ENCODE results near the gene TMEM44. TPM values are rescaled to one million over a fixed set of nuclear protein-coding genes. Genes with fewer than 3 reads are reported as not detected.

TMEM44 gene, protein sequence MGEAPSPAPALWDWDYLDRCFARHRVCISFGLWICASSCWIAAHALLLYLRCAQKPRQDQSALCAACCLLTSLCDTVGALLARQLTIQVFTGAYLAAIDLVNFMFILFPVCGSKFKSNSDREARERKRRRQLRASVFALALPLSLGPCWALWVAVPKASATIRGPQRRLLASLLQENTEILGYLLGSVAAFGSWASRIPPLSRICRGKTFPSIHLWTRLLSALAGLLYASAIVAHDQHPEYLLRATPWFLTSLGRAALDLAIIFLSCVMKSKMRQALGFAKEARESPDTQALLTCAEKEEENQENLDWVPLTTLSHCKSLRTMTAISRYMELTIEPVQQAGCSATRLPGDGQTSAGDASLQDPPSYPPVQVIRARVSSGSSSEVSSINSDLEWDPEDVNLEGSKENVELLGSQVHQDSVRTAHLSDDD
- total RNA-seq = 31.8 TPM

DNA sequence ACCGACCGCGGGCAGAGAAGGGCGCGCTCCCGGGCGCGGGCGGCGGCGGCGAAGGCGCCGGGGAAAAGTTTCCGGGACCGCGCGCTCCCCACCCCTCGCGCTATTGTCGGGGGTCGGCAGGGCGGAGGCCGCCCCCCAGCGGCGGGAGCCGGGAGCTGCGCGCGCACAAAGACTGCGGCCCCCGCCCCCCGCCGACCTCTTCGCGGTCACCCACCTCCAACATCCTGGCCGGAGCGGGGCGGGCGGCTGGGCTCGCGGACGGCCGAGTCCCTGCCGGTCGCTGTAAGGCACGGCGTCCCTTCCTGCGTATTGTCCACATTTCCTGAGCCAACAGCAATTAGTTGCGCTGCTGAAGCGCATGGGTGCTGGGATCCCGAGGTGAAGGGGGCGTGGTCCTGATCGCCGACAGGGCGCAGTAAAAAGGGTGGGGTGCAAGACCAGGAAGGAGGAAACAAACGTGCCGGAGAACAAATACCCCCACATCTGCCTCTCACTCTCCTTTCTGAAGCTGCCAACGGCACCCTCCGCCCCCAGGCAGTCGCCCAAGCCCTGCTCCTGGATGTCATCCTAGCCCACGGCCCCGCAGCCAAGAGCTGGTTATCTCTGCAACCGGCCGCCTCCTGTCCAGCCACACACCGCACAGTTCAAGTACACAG, at the start of gene TMEM44:
TMEM44 (minus strand) TSS at position 71 of the 656 bp plus-strand sequence. CDS start 204 bp downstream, outside the sequence.
- peak; percentile 70 to 71 for DNase-seq (ENCODE audit: low spot score in 2 of 2)
- FAIRE-seq = no peak

DNA sequence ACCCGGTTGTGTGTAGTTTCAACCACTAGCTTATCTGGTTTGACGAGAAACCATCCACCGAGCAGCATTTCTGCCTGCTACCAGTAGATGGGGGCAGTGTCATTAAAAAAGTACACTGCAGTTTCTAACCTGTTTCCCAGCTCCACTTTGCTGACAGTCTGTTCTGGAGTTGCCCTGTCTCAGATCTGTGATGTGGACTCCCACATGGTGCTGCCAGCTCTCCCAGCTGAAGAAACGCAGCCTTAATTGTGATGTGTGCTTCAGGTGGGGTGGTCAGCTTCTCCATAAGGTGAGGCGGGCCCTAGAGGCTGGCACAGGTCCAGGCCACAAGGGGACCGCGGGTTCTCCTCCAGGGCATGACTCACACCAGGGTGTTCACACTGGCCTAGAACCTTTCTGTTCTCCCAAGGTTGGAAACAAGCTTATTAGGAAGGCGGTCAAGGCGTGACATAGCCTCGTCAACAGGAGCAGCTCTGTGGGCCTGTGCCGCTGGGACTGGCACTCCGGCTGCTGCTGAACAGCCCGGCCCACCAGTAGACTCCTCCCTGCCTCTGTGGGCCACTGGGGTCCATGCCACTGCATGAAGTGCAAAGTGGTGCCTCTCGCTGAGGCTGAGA, 49.6 kb upstream of the TMEM44 start:
- DNase-seq (ENCODE audit: low spot score in 2 of 2) = peak; percentile 74 to 78

DNA sequence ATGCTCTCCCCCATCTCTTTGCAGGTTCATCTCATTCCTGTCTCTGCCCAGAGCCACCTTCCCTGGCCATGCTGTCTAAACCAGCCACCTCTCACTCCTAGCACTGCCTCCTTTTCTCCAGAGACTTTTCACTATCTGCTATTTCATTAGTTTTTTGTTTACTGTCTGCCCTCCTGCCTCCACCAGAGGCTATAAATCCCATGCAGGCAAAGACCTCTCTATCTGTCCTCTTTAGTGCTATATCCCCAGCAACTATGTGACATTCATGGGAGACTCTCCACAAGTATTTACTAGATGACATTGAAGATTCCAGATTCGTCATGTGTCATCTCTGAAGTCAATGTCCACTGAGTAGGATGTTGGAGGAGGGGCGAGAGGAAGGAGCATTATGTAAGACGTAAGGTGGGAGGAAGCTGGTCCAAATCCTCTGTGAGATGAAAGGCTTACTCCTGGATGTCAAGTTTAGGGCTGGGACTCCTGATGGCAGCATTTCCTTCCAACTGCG, 49.0 kb upstream of the TMEM44 start:
- no peak for DNase-seq (ENCODE audit: low spot score in 2 of 2)
- FAIRE-seq = no peak

More for the DNA sequence above, 49.6 kb upstream of the TMEM44 start:
- no peak for FAIRE-seq

DNA sequence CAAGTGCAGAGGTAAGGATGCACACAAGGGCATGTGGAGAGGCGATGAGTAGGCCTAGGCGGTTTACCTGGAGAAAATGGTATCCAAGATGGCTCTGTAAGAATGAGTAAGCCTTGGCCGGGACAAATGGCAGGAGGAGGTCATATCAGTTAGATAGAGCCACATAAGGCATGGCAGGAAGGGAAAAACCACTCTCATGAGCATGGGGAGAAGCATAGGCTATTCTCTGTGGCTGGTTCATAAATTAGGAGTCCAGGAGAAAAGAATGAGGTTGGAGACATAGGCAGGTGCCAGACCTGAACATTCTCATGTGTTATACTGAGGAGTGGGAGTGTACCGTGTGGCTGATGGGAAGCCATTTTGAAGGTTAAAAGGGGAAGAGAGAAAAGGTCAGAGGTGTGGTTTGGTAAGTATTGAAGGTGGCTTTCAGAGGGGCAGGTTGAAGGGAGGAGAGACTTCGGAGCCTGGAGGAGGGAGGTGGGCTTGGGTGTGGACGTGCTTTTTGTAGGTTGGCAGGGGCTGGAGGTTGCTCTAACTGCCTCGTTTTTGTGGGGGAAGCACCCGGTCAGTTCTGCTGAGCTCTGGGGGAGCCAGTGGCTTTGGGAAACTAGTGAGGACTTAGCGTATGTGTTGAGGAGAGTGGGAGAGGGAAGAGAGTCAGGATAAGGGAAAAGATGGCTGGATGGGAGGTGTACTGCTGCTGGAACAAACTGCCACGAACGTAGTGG, 47.8 kb upstream of the TMEM44 start:
- DNase-seq (ENCODE audit: low spot score in 2 of 2) = no peak
- FAIRE-seq = no peak

DNA sequence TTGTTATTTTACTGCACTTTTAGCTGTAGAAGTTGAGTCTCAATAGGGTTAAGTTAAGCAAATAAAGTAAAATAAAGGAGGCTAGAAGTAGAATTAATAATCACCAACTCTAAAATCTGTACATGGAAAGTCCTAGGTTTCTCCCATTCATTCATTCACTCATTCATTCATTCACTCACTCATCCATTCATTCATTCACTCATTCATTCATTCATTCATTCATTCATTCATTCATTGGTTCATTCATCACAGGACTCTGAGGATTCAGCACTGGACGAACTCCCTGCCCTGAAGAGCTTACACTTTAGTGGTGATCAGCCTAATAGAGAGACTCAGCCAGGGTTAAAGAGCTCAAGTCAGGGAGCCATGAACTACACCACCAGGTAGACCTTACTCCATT, 43.3 kb upstream of the TMEM44 start:
- FAIRE-seq (no peak), DNase-seq (ENCODE audit: low spot score in 2 of 2) (no peak)

DNA sequence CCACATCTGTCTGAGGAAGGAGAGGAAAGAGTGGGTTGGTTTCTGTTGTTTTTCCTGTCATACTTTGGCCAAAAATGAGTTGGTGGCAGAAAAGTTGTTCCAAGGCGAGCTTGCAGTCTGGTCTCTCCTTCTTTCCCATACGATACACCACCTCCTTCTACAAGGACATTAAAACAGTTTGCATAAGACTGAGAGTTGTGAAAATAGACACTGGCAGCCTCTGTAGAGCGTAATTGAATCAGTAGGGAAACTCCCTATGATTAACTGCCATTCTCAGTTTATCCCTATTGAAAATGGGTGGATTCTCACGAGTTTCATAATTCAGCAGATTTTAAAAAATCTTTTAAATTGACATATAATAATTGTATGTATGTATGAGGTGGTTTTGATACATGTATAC, 42.5 kb upstream of the TMEM44 start:
- FAIRE-seq (no peak), DNase-seq (ENCODE audit: low spot score in 2 of 2) (no peak)

DNA sequence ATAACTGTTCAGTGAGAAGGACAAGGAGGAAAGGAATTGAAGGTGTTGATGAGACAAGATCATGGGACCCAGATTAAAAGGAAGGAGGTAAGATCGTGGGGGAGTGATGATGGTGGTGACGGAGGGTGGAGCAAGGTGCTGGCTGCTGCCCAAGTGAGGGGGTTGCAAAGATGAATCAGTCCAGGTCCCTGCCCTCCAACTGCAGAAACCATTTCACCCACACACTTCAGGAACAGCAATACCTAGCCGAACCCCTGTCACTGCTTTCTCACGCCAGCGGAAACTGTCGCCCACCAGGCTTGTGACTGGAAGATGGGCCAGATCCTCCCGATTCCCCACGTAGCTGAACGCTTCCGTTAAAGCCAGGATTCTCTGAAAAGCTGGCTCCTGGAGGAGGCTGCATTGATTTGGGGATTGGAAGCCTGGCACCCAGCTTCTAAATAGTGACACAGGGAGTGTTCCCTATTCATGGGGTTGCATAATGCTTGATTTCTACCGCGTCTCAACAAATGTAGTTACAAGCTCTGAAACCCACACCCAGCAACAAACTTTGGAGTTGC, 41.9 kb upstream of the TMEM44 start:
- DNase-seq (ENCODE audit: low spot score in 2 of 2) (no peak), FAIRE-seq (no peak)

DNA sequence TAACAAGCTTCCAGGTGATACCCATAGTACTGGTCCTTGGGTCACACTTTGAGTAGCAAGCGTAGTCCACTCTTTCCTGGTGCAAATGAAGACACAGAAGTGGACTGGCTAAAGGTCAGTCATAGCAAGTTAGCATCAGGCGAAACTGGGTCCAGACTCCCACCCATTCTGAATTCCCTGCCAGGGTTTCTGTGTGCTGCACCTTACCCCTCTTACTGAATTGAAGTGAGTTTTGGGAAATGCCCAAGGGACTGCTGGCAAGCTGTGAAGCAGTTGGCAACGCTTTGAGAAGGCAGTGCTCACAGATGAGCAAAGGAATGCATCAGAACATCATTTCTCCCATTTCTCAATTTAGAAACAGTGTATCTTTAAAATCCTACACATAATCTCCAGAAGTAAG, 40.5 kb upstream of the TMEM44 start:
- no peak for FAIRE-seq
- no peak for DNase-seq (ENCODE audit: low spot score in 2 of 2)

DNA sequence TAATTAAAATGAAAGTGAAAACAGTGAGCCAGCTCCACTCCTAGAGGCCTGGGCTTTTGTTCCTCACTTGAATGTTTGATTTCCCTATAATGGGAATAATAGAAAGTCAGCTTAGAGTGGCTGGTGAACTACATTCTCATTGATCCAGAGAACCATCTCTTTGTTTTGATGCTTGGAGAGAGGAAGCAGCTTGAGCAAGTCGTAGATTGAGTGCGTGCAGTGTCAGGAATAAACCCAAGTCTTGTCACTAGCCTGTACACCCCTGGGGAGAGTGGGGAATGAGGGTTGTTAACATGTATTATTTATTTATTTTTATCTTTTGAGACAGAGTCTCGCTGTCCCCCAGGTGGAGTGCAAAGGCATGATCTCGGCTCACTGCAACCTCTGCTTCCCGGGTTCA, 39.7 kb upstream of the TMEM44 start:
- FAIRE-seq (no peak), DNase-seq (ENCODE audit: low spot score in 2 of 2) (no peak)

DNA sequence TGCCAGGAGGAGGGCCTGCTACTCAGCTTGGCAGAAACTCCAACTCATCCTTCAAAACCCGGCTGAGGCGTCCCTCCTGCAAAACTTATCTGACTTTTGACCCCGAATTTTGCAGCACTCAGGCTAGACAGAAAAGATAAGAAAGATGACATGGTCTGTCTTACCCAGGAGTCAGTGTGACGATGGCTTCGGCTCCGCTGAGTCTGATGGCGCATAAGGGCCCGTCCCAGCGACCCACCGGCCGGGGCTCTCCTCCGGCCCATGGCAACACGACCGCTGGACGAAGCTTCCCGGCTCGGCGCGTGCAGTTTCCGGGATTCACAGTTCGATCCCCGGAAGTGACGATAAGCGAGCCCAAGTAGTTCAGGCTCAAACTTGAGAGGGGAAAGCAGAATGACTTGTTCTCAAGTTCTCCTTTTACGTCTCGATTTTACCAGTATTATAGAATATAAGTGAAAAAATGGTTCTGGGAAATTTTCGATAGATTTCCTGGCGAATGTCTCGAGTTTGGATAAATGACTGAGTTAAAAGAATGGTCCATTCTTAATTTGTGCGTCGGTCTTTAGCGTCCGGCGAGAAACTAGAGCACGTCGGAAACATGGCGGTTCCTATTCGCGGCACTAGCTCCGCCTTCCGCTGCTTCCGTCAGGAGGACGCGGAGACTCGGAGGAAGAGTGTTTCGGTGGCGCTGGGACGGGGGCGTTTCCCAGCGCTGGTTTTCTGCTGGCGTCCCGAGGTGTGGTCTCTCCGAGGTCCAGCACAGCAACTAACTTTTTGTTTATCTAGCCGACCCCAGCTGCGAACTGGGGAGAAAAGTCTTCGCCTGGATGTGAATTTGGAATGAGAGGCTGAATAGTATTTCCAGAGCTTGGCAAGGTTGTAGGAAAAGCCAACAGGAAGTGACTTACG, 38.9 kb upstream of the TMEM44 start, which contains the start of gene LSG1:
LSG1 (minus strand) TSS at position 292 of the 909 bp plus-strand sequence; CDS start at position 263, 29 bp downstream.
- DNase-seq (ENCODE audit: low spot score in 2 of 2) (peak; percentile 72 to 82), FAIRE-seq (no peak)

DNA sequence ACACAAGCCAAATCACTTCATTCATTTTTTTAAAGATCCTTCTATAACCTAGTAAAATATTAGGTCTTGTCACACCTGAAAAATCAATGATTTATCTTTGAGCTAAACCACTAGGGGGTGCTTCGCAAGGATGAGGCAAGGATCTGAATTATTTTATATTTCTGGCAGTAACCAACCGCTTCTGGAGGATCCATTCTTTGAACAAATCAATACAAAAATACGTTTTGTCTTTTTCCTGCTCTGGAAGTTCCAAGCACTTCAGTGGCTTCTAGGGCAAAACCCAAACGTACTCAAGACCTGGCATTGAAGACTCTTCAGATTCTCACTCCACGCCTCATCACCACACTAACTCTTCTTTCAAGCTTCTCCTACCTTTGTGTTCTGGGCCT, 38.3 kb upstream of the TMEM44 start:
- no peak for FAIRE-seq
- no peak for DNase-seq (ENCODE audit: low spot score in 2 of 2)

DNA sequence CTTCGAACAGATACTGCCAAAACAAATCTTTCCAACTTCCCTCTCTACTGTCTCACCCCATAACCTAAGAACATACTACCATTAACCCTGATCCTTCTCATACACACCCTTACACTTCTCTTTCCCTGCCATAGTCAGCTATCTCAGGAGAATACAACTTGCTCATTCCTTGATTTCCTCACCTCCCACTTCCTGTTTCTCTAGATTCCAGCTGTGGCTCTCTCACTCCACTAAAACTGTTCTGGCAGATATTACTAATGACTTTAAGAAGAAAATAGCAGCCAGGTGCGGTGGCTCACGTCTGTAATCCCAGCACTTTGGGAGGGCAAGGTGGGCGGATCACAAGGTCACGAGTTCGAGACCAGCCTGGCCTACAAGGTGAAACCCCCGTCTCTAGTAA, 34.1 kb upstream of the TMEM44 start:
- FAIRE-seq (no peak), DNase-seq (ENCODE audit: low spot score in 2 of 2) (no peak)

DNA sequence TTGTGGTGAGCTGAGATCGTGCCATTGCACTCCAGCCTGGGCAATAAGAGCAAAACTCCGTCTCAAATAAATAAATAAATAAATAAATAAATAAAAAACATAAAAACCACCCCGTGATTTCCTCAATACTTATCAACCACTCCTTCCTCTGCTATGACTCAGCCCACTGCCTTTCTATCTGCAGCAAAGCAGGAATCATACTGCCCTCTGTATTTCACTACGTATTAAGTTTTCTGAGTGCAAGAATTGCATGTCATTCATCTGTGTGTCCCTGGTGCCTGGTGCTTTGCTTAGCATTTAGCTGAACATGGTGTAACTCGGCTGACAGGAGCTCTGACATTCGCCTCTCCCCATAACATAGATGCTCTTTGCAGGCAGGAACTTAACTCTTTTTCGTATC, 31.6 kb upstream of the TMEM44 start:
- FAIRE-seq (no peak), DNase-seq (ENCODE audit: low spot score in 2 of 2) (no peak)

DNA sequence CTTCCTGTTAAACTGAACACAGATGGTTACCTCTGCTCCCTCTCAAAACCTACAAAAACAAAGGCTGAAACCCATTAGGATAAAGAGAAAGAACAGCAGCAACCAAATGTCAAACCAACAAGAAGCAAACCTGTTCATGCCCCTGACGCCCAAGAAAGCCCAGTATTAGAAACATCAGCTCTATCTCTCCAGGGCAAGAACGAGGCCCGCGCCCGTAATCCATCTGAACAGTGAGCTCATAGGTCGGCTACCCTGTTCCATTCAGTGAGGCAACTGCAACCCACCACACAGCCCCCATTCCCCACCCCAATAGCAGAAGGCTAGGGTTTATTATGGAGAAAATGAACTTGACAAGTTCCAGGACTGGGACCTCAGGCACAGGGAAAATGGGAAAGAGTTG, 28.7 kb upstream of the TMEM44 start:
- DNase-seq (ENCODE audit: low spot score in 2 of 2) = no peak

DNA sequence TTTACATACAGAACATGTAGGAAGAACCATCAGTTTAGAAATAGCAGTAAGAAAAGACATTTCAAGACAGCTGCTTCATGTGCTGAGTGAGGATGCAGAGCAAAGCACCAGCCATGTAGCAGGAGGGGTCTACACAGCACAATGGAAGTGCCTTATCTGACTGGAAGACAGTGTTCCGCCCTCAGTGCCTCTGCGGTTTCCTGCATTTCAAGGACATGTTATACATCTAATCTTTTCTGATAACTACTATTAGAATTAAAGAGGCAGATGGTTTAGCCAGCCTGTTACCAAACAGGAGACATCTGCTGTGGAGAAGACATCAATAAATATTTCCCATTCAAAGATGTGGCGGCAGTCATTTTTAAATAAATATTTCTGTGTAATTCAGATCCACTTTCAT, 28.2 kb upstream of the TMEM44 start:
- FAIRE-seq = no peak
- no peak for DNase-seq (ENCODE audit: low spot score in 2 of 2)

More for the DNA sequence above, 28.7 kb upstream of the TMEM44 start:
- FAIRE-seq = no peak

DNA sequence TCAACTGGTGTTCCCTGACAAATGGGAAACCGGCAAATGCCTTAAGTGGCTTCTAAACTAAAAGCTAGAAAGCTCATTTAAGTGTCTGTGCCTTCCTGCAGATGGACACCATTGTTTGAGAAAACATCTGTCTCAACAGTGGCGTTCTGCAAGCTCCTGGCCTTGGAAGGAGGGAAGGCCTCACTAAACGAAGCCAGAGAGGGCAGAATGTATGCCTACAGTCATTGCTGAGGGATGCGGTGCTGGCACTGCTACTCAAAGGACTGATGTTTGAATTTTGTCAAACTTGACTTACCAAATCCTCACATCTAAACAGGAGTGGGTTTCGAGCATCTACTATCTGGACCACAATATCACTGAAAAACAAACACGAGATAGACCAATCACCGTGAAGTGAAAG, 26.6 kb upstream of the TMEM44 start:
- no peak for FAIRE-seq
- DNase-seq (ENCODE audit: low spot score in 2 of 2) = no peak

DNA sequence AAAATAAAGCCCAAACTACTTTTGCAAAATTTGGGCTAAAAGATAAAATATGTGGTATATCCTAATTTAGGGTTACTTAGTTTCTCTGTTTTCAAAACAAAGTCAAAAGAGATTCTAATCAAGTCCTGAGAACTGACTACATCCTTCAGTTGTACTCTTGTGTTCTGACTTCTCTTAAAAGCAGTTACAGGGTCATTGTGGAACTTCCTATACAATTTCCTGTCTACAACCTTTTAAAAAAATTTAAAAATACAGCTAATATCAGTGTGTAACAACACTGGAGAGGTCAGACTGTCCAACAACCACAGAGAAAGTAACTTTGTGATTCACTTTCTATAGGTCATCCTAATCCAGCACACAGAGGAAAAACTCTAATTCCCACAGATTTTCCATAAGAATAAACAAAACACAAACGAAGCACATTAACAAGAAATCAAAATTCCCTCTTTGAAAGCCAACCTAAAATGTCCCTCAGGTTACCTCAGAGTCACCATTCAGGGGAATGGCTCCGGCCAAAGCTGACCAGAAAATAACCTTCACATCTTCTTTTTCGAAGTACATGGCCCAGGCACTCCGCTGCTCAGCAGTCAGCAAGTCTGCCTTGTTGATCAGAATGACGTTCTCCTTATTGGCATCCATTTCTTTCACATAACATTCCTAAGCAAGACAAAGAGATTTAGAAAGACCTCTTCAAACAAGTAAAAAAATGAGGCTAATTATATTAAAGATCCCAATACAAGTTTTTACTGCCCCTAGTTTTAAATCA, 25.4 kb upstream of the TMEM44 start:
- FAIRE-seq = no peak

DNA sequence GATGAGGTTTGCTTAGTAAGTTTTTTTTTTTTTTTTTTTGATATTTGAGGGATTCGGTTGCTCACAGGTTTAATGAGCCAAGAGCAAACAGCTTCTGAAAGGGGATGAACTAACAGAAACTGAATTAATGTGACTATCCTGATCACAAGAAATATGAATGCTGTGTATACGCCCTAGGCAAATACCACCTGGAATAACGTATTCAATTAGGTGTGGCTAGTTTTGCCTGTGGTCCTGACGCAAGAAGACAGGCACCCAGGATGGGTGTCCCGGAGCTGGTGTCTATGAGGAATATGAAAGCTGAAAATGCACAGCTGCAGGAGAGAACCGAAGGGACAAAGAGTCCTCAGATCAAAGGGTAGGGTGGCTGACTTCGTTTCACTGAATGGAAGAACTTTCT, 24.2 kb upstream of the TMEM44 start:
- FAIRE-seq (no peak), DNase-seq (ENCODE audit: low spot score in 2 of 2) (no peak)

More for the DNA sequence above, 25.4 kb upstream of the TMEM44 start:
- DNase-seq (ENCODE audit: low spot score in 2 of 2) = no peak

Data from frontal cortex (tissue), 4 donors.